ENCODE measurements around the gene CD209. TPM values are rescaled to one million over a fixed set of nuclear protein-coding genes. Genes with fewer than 3 reads are reported as not detected.

The CD209 gene
- polyA plus RNA-seq, 3 donors from 2014 or later, result not detected

- Mint-ChIP-seq H3K36me3 (no peaks in the 10 kb centered on the region), H3K4me3 (no peak overlapping the region), H3K27ac (no peak overlapping the region), H3K27me3 (ENCODE audit: low read depth in 3 of 3) (peaks cover 6 to 13% (median 10%) of the 10 kb centered on the region in 3 donors), H3K9me3 (no peaks in the 10 kb centered on the region), H3K4me1 (no peaks in the 10 kb centered on the region)
- DNase-seq, result no peak
These were observed 7.3 kb downstream of the CD209 start for GRCh38 chr19:7739801-7740681.

GRCh38 chr19:7739211-7739755 lies 8.1 kb downstream of the CD209 start:
- Mint-ChIP-seq H3K9me3 (no peaks in the 10 kb centered on the region), H3K4me3 (no peak overlapping the region), H3K36me3 (no peaks in the 10 kb centered on the region), H3K4me1 (no peaks in the 10 kb centered on the region), H3K27me3 (ENCODE audit: low read depth in 3 of 3) (peaks cover 6 to 13% (median 10%) of the 10 kb centered on the region in 3 donors), H3K27ac (no peak overlapping the region)
- DNase-seq, result no peak

GRCh38 chr19:7738023-7738422 lies 9.3 kb downstream of the CD209 start:
- DNase-seq, result no peak
- H3K4me3 Mint-ChIP-seq, result no peak overlapping the region
- no peaks in the 10 kb centered on the region for H3K9me3 Mint-ChIP-seq
- H3K27me3 Mint-ChIP-seq (ENCODE audit: low read depth in 3 of 3), result peaks cover 4 to 13% (median 5%) of the 10 kb centered on the region in 3 donors
- no peaks in the 10 kb centered on the region for H3K36me3 Mint-ChIP-seq
- no peaks in the 10 kb centered on the region for H3K4me1 Mint-ChIP-seq
- no peak overlapping the region for H3K27ac Mint-ChIP-seq

GRCh38 chr19:7737215-7737614 lies 10.1 kb downstream of the CD209 start:
- H3K9me3 Mint-ChIP-seq, result no peaks in the 10 kb centered on the region
- H3K36me3 Mint-ChIP-seq, result no peaks in the 10 kb centered on the region
- H3K27ac Mint-ChIP-seq, result no peak overlapping the region
- no peak for DNase-seq
- H3K4me3 Mint-ChIP-seq, result no peak overlapping the region
- peaks cover 4 to 17% (median 5%) of the 10 kb centered on the region in 3 donors for H3K27me3 Mint-ChIP-seq (ENCODE audit: low read depth in 3 of 3)
- H3K4me1 Mint-ChIP-seq, result no peaks in the 10 kb centered on the region

- Mint-ChIP-seq H3K4me3 (no peak overlapping the region), H3K4me1 (no peaks in the 10 kb centered on the region), H3K27ac (no peak overlapping the region), H3K27me3 (ENCODE audit: low read depth in 3 of 3) (peaks cover 5 to 24% (median 7%) of the 10 kb centered on the region in 3 donors), H3K9me3 (no peaks in the 10 kb centered on the region), H3K36me3 (no peaks in the 10 kb centered on the region)
- DNase-seq, result no peak
These were observed 11.2 kb downstream of the CD209 start for GRCh38 chr19:7736148-7736547.

GRCh38 chr19:7734220-7735203 lies 12.8 kb downstream of the CD209 start:
- Mint-ChIP-seq H3K36me3 (no peaks in the 10 kb centered on the region), H3K4me3 (no peak overlapping the region), H3K9me3 (no peaks in the 10 kb centered on the region), H3K27ac (no peak overlapping the region), H3K27me3 (ENCODE audit: low read depth in 3 of 3) (peaks cover 5 to 28% (median 8%) of the 10 kb centered on the region in 3 donors), H3K4me1 (no peaks in the 10 kb centered on the region)
- no peak for DNase-seq

- H3K27ac Mint-ChIP-seq, result no peak overlapping the region
- no peaks in the 10 kb centered on the region for H3K9me3 Mint-ChIP-seq
- H3K36me3 Mint-ChIP-seq, result no peaks in the 10 kb centered on the region
- no peak for DNase-seq
- no peaks in the 10 kb centered on the region for H3K4me1 Mint-ChIP-seq
- no peak overlapping the region for H3K4me3 Mint-ChIP-seq
- H3K27me3 Mint-ChIP-seq (ENCODE audit: low read depth in 3 of 3), result peaks cover 8 to 36% (median 10%) of the 10 kb centered on the region in 3 donors
These were observed 14.0 kb downstream of the CD209 start for GRCh38 chr19:7733376-7733775.

- no peaks in the 10 kb centered on the region for H3K4me1 Mint-ChIP-seq
- no peak for DNase-seq
- no peaks in the 10 kb centered on the region for H3K9me3 Mint-ChIP-seq
- H3K4me3 Mint-ChIP-seq, result no peak within 1 kb of the TSS
- no peaks in the 10 kb centered on the region for H3K36me3 Mint-ChIP-seq
- H3K27me3 Mint-ChIP-seq (ENCODE audit: low read depth in 3 of 3), result peaks cover 9 to 34% (median 14%) of the 10 kb centered on the region in 3 donors
- H3K27ac Mint-ChIP-seq, result no peak within 1 kb of the TSS
These were observed 15.3 kb downstream of the CD209 start, which contains the start of gene CLEC4G for GRCh38 chr19:7732045-7732444. TSS of gene CLEC4G (minus strand) at chr19:7732110. CDS start at chr19:7732102, 8 bp downstream.

GRCh38 chr19:7731615-7732014 lies 15.7 kb downstream of the CD209 start:
- H3K36me3 Mint-ChIP-seq, result no peaks in the 10 kb centered on the region
- H3K9me3 Mint-ChIP-seq, result no peaks in the 10 kb centered on the region
- peaks cover 9 to 34% (median 14%) of the 10 kb centered on the region in 3 donors for H3K27me3 Mint-ChIP-seq (ENCODE audit: low read depth in 3 of 3)
- no peak for DNase-seq
- no peak overlapping the region for H3K27ac Mint-ChIP-seq
- no peaks in the 10 kb centered on the region for H3K4me1 Mint-ChIP-seq
- no peak overlapping the region for H3K4me3 Mint-ChIP-seq

GRCh38 chr19:7731218-7731595 lies 16.1 kb downstream of the CD209 start:
- Mint-ChIP-seq H3K9me3 (no peaks in the 10 kb centered on the region), H3K36me3 (no peaks in the 10 kb centered on the region), H3K4me3 (no peak overlapping the region), H3K4me1 (no peaks in the 10 kb centered on the region), H3K27me3 (ENCODE audit: low read depth in 3 of 3) (peaks cover 9 to 31% (median 12%) of the 10 kb centered on the region in 3 donors), H3K27ac (no peak overlapping the region)
- no peak for DNase-seq

- no peaks in the 10 kb centered on the region for H3K4me1 Mint-ChIP-seq
- H3K9me3 Mint-ChIP-seq, result no peaks in the 10 kb centered on the region
- no peak overlapping the region for H3K4me3 Mint-ChIP-seq
- H3K27ac Mint-ChIP-seq, result no peak overlapping the region
- no peaks in the 10 kb centered on the region for H3K36me3 Mint-ChIP-seq
- no peak for DNase-seq
- peaks cover 9 to 27% (median 11%) of the 10 kb centered on the region in 3 donors for H3K27me3 Mint-ChIP-seq (ENCODE audit: low read depth in 3 of 3)
These were observed 16.8 kb downstream of the CD209 start for GRCh38 chr19:7730286-7731217.

- DNase-seq, result no peak
- H3K4me3 Mint-ChIP-seq, result no peak overlapping the region
- no peaks in the 10 kb centered on the region for H3K9me3 Mint-ChIP-seq
- H3K27me3 Mint-ChIP-seq (ENCODE audit: low read depth in 3 of 3), result peaks cover 9 to 27% (median 12%) of the 10 kb centered on the region in 3 donors
- H3K36me3 Mint-ChIP-seq, result no peaks in the 10 kb centered on the region
- H3K4me1 Mint-ChIP-seq, result no peaks in the 10 kb centered on the region
- H3K27ac Mint-ChIP-seq, result no peak overlapping the region
These were observed 17.5 kb downstream of the CD209 start for GRCh38 chr19:7729831-7730285.

- DNase-seq, result no peak
- Mint-ChIP-seq H3K4me1 (no peaks in the 10 kb centered on the region), H3K27me3 (ENCODE audit: low read depth in 3 of 3) (peaks cover 9 to 29% (median 12%) of the 10 kb centered on the region in 3 donors)
These were observed 18.1 kb downstream of the CD209 start for GRCh38 chr19:7729211-7729610.

More at GRCh38 chr19:7729211-7729610, 18.1 kb downstream of the CD209 start:
- Mint-ChIP-seq H3K27ac (no peak overlapping the region), H3K9me3 (no peaks in the 10 kb centered on the region), H3K4me3 (no peak overlapping the region), H3K36me3 (no peaks in the 10 kb centered on the region)

Data from immature natural killer cell (primary cell).